Islet of Langerhans (tissue), 1 donor: Measurements from ENCODE around the gene KIAA1755.

Experiments
- FAIRE-seq: peaks from one replicate; lab custom pipeline; 2011; peaks lifted over from hg19 to GRCh38; lab: Jason Lieb, UNC

The KIAA1755 gene

GRCh38 chr20:38219006-38219950 is 41.3 kb downstream of the KIAA1755 start:
- FAIRE-seq: no peak

GRCh38 chr20:38218566-38218885 is 42.0 kb downstream of the KIAA1755 start:
- no peak for FAIRE-seq

- no peak for FAIRE-seq
Measured at GRCh38 chr20:38217791-38218565, 42.6 kb downstream of the KIAA1755 start.

GRCh38 chr20:38216746-38217595 is 43.6 kb downstream of the KIAA1755 start:
- FAIRE-seq: no peak

- no peak for FAIRE-seq
Measured at GRCh38 chr20:38216201-38216600, 44.3 kb downstream of the KIAA1755 start.

- no peak for FAIRE-seq
Measured at GRCh38 chr20:38215194-38216182, 45.0 kb downstream of the KIAA1755 start.

- FAIRE-seq: no peak
Measured at GRCh38 chr20:38214256-38215193, 46.0 kb downstream of the KIAA1755 start.

GRCh38 chr20:38213607-38213940 is 47.0 kb downstream of the KIAA1755 start:
- no peak for FAIRE-seq

GRCh38 chr20:38212806-38213606 is 47.5 kb downstream of the KIAA1755 start:
- FAIRE-seq: no peak

- no peak for FAIRE-seq
Measured at GRCh38 chr20:38211200-38212097, 49.1 kb downstream of the KIAA1755 start.

GRCh38 chr20:38210741-38211140 is 49.8 kb downstream of the KIAA1755 start:
- no peak for FAIRE-seq

- no peak for FAIRE-seq
Measured at GRCh38 chr20:38209736-38210405, 50.7 kb downstream of the KIAA1755 start.

- FAIRE-seq: no peak
Measured at GRCh38 chr20:38209054-38209675, 51.4 kb downstream of the KIAA1755 start.

GRCh38 chr20:38208523-38208922 is 52.0 kb downstream of the KIAA1755 start:
- no peak for FAIRE-seq

GRCh38 chr20:38208088-38208487 is 52.4 kb downstream of the KIAA1755 start:
- no peak for FAIRE-seq

- FAIRE-seq: no peak
Measured at GRCh38 chr20:38207621-38208020, 52.9 kb downstream of the KIAA1755 start.

- no peak for FAIRE-seq
Measured at GRCh38 chr20:38205001-38205400, 55.5 kb downstream of the KIAA1755 start.
